ENCODE measurements around the gene BSND.

The BSND gene

GRCh38 chr1:55038552-55038838 is 39.8 kb downstream of the BSND start:
- Histone ChIP-seq H3F3A (ENCODE audit: insufficient read depth, low read length) (no peaks in the 10 kb centered on the region), H3K4me3 (ENCODE audit: low read depth, low read length, poor library complexity, severe bottlenecking) (no peak overlapping the region), H3K9ac (ENCODE audit: low read length) (no peak overlapping the region), H3K4me2 (ENCODE audit: low read length) (no peak overlapping the region), H3K27ac (ENCODE audit: low read depth, low read length, poor library complexity, severe bottlenecking) (no peak overlapping the region), H3K9me3 (ENCODE audit: low read length) (no peaks in the 10 kb centered on the region), H4K20me1 (ENCODE audit: insufficient read depth, low read length) (no peaks in the 10 kb centered on the region), H3K9me2 (ENCODE audit: low read depth, low read length) (no peaks in the 10 kb centered on the region), H3K79me2 (ENCODE audit: insufficient read depth, low read length) (no peaks in the 10 kb centered on the region), H3K4me1 (ENCODE audit: insufficient read depth, low read length, severe bottlenecking) (no peaks in the 10 kb centered on the region), H2AFZ (ENCODE audit: low read length) (no peak overlapping the region), H3K36me3 (ENCODE audit: insufficient read depth, low read length) (no peaks in the 10 kb centered on the region), H3K27me3 (ENCODE audit: insufficient read depth, low read length) (peaks cover under 1% of the 10 kb centered on the region; the same call in 1 of the 2 replicates)
- no peak for TF ChIP-seq EZH2 (IDR thresholded peaks at IDR 0.05; ENCODE audit: borderline replicate concordance, low read length)
- TF ChIP-seq, protein P1, sequence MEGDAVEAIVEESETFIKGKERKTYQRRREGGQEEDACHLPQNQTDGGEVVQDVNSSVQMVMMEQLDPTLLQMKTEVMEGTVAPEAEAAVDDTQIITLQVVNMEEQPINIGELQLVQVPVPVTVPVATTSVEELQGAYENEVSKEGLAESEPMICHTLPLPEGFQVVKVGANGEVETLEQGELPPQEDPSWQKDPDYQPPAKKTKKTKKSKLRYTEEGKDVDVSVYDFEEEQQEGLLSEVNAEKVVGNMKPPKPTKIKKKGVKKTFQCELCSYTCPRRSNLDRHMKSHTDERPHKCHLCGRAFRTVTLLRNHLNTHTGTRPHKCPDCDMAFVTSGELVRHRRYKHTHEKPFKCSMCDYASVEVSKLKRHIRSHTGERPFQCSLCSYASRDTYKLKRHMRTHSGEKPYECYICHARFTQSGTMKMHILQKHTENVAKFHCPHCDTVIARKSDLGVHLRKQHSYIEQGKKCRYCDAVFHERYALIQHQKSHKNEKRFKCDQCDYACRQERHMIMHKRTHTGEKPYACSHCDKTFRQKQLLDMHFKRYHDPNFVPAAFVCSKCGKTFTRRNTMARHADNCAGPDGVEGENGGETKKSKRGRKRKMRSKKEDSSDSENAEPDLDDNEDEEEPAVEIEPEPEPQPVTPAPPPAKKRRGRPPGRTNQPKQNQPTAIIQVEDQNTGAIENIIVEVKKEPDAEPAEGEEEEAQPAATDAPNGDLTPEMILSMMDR (IDR thresholded peaks at IDR 0.05; ENCODE audit: low read length), result no peak

- no peak overlapping the region for H3K4me3 ChIP-seq (ENCODE audit: low read depth, low read length, poor library complexity, severe bottlenecking)
- H3F3A ChIP-seq (ENCODE audit: insufficient read depth, low read length), result no peaks in the 10 kb centered on the region
- H3K9me2 ChIP-seq (ENCODE audit: low read depth, low read length), result no peaks in the 10 kb centered on the region
- H3K79me2 ChIP-seq (ENCODE audit: insufficient read depth, low read length), result no peaks in the 10 kb centered on the region
- no peaks in the 10 kb centered on the region for H4K20me1 ChIP-seq (ENCODE audit: insufficient read depth, low read length)
- TF ChIP-seq EZH2 (IDR thresholded peaks at IDR 0.05; ENCODE audit: borderline replicate concordance, low read length), result no peak
- TF ChIP-seq, protein P1 (IDR thresholded peaks at IDR 0.05; ENCODE audit: low read length), result no peak
- no peak overlapping the region for H3K4me2 ChIP-seq (ENCODE audit: low read length)
- H3K27ac ChIP-seq (ENCODE audit: low read depth, low read length, poor library complexity, severe bottlenecking), result no peak overlapping the region
- H3K4me1 ChIP-seq (ENCODE audit: insufficient read depth, low read length, severe bottlenecking), result no peaks in the 10 kb centered on the region
- no peak overlapping the region for H2AFZ ChIP-seq (ENCODE audit: low read length)
- H3K36me3 ChIP-seq (ENCODE audit: insufficient read depth, low read length), result no peaks in the 10 kb centered on the region
- H3K27me3 ChIP-seq (ENCODE audit: insufficient read depth, low read length), result no peaks in the 10 kb centered on the region; the same call in 1 of the 2 replicates
- H3K9ac ChIP-seq (ENCODE audit: low read length), result no peak overlapping the region
- H3K9me3 ChIP-seq (ENCODE audit: low read length), result no peaks in the 10 kb centered on the region
Measured at GRCh38 chr1:55038974-55039341, 40.2 kb downstream of the BSND start.

- Histone ChIP-seq H3K9ac (ENCODE audit: low read length) (no peak within 1 kb of the TSS), H3K9me2 (ENCODE audit: low read depth, low read length) (no peaks in the 10 kb centered on the region), H3K27ac (ENCODE audit: low read depth, low read length, poor library complexity, severe bottlenecking) (no peak within 1 kb of the TSS), H4K20me1 (ENCODE audit: insufficient read depth, low read length) (no peaks in the 10 kb centered on the region), H3K4me1 (ENCODE audit: insufficient read depth, low read length, severe bottlenecking) (no peaks in the 10 kb centered on the region), H3F3A (ENCODE audit: insufficient read depth, low read length) (no peaks in the 10 kb centered on the region), H3K4me3 (ENCODE audit: low read depth, low read length, poor library complexity, severe bottlenecking) (no peak within 1 kb of the TSS), H3K36me3 (ENCODE audit: insufficient read depth, low read length) (no peaks in the 10 kb centered on the region), H3K79me2 (ENCODE audit: insufficient read depth, low read length) (no peaks in the 10 kb centered on the region), H3K9me3 (ENCODE audit: low read length) (no peaks in the 10 kb centered on the region), H2AFZ (ENCODE audit: low read length) (no peak within 1 kb of the TSS), H3K27me3 (ENCODE audit: insufficient read depth, low read length) (no peaks in the 10 kb centered on the region; the same call in 1 of the 2 replicates), H3K4me2 (ENCODE audit: low read length) (no peak within 1 kb of the TSS)
- TF ChIP-seq, protein P1 (IDR thresholded peaks at IDR 0.05; ENCODE audit: low read length), result no peak
- TF ChIP-seq EZH2 (IDR thresholded peaks at IDR 0.05; ENCODE audit: borderline replicate concordance, low read length), result no peak
Measured at GRCh38 chr1:55039342-55040082, 40.8 kb downstream of the BSND start, which contains the start of gene PCSK9. Gene PCSK9 (plus strand): TSS chr1:55039548. CDS start chr1:55039838, 290 bp downstream.
